DND-41 (cell line): ENCODE measurements around the gene DHX30.

Experiments
- CTCF ChIP-seq: IDR thresholded peaks from 2 replicates; pipeline ENCODE4 v1.5.1; 2012; ENCODE audit warnings: borderline replicate concordance, low read length, moderate library complexity, mild to moderate bottlenecking; ENCODE audit not compliant: poor library complexity, severe bottlenecking; ENCODE audit errors: extremely low read depth
- EZH2 ChIP-seq: IDR thresholded peaks from 3 replicates; pipeline ENCODE4 v1.6.1; 2012; ENCODE audit warnings: borderline replicate concordance, low read depth, mild to moderate bottlenecking, moderate library complexity, low read length, inconsistent platforms; ENCODE audit not compliant: severe bottlenecking

GRCh38 chr3:47868306-47868705 lies 65.4 kb downstream of the DHX30 start:
- TF ChIP-seq CTCF (no peak), EZH2 (no peak)
